GM06990 (cell line): Measurements from ENCODE around the gene ACP4.
"Not testable (repeated sequence)": the region's sequence is repeated elsewhere in the genome, so short reads cannot be mapped to it uniquely, and the experiment has no call there.

Experiments used
- DNase-seq: peaks from one replicate; pipeline ENCODE4 v3.0.0-alpha.2; 2011; ENCODE audit not compliant: insufficient read length; ENCODE audit errors: extremely low read depth
- H3K27me3 ChIP-seq: replicated peaks from 2 replicates; pipeline ENCODE4 v1.6.0; 2011; ENCODE audit warnings: low read length; ENCODE audit not compliant: control insufficient read depth, insufficient read depth
- H3K36me3 ChIP-seq: 2 replicates; pipeline ENCODE4 v1.5.1; 2011; ENCODE audit warnings: low read length; ENCODE audit not compliant: control insufficient read depth, insufficient read depth
- H3K4me3 ChIP-seq: replicated peaks from 2 replicates; pipeline ENCODE4 v1.5.1; 2011; ENCODE audit warnings: low read depth, mild to moderate bottlenecking, control low read depth, low read length
- CTCF ChIP-seq: IDR thresholded peaks from 2 replicates; pipeline ENCODE4 v1.5.1; 2011; ENCODE audit warnings: low read length, control low read depth, mild to moderate bottlenecking, inconsistent platforms; ENCODE audit not compliant: insufficient read depth, poor library complexity, severe bottlenecking

ACP4 gene

GRCh38 chr19:50777261-50777660 lies 13.0 kb upstream of the ACP4 start:
- DNase-seq = no peak
- Histone ChIP-seq H3K27me3 (no peaks in the 10 kb centered on the region; the same call in 1 of the 2 replicates), H3K36me3 (no peaks in the 10 kb centered on the region), H3K4me3 (no peak overlapping the region)
- no peak for TF ChIP-seq CTCF

GRCh38 chr19:50777830-50778303 lies 12.3 kb upstream of the ACP4 start:
- Histone ChIP-seq H3K4me3 (no peak overlapping the region), H3K27me3 (no peaks in the 10 kb centered on the region; the same call in 1 of the 2 replicates)

GRCh38 chr19:50778906-50779430 lies 11.2 kb upstream of the ACP4 start:
- no peak for TF ChIP-seq CTCF
- Histone ChIP-seq H3K27me3 (no peaks in the 10 kb centered on the region; the same call in 1 of the 2 replicates), H3K36me3 (no peaks in the 10 kb centered on the region), H3K4me3 (no peak overlapping the region)
- DNase-seq = no peak

More at GRCh38 chr19:50777830-50778303, 12.3 kb upstream of the ACP4 start:
- no peak for DNase-seq
- H3K36me3 ChIP-seq = no peaks in the 10 kb centered on the region
- TF ChIP-seq CTCF = no peak

- Histone ChIP-seq H3K27me3 (no peaks in the 10 kb centered on the region; the same call in 1 of the 2 replicates), H3K36me3 (no peaks in the 10 kb centered on the region), H3K4me3 (no peak overlapping the region)
- TF ChIP-seq CTCF = no peak
- DNase-seq = no peak
Measured at GRCh38 chr19:50779504-50780457, 10.4 kb upstream of the ACP4 start.

GRCh38 chr19:50780753-50781435 lies 9.3 kb upstream of the ACP4 start:
- no peak for TF ChIP-seq CTCF

GRCh38 chr19:50783848-50784152 lies 6.4 kb upstream of the ACP4 start:
- not testable (repeated sequence) for H3K27me3 ChIP-seq, H3K36me3 ChIP-seq, H3K4me3 ChIP-seq, DNase-seq

More at GRCh38 chr19:50780753-50781435, 9.3 kb upstream of the ACP4 start:
- Histone ChIP-seq H3K4me3 (no peak overlapping the region), H3K27me3 (no peaks in the 10 kb centered on the region; the same call in 1 of the 2 replicates), H3K36me3 (no peaks in the 10 kb centered on the region)
- DNase-seq = no peak
